GM12891 (cell line): Measurements from ENCODE around the gene ASTN2.

Experiments used
- DNase-seq: peaks from one replicate; pipeline ENCODE4 v3.0.0; 2011; ENCODE audit warnings: low spot score; ENCODE audit not compliant: insufficient read length
- FAIRE-seq: peaks from 2 replicates; lab custom pipeline; 2011; peaks lifted over from hg19 to GRCh38; lab: Jason Lieb, UNC
- PAX5 ChIP-seq: IDR thresholded peaks from 2 replicates; pipeline ENCODE4 v1.6.1; 2011; ENCODE audit warnings: low read length, moderate library complexity, mild to moderate bottlenecking; ENCODE audit not compliant: insufficient read depth, severe bottlenecking
- POLR2A ChIP-seq: IDR thresholded peaks from 2 replicates; pipeline ENCODE4 v1.6.1; 2011; ENCODE audit warnings: low read depth, low read length, control low read depth
- POLR2AphosphoS5 ChIP-seq: IDR thresholded peaks from 2 replicates; pipeline ENCODE4 v1.6.1; 2011; ENCODE audit warnings: low read depth, low read length, control low read depth
- POU2F2 ChIP-seq: IDR thresholded peaks from 2 replicates; pipeline ENCODE4 v1.6.1; 2011; ENCODE audit warnings: low read depth, mild to moderate bottlenecking, control low read depth, low read length, moderate library complexity
- SPI1 ChIP-seq: IDR thresholded peaks from 2 replicates; pipeline ENCODE4 v1.6.1; 2011; ENCODE audit warnings: low read depth, low read length, control low read depth
- TAF1 ChIP-seq: IDR thresholded peaks from 2 replicates; pipeline ENCODE4 v1.6.1; 2011; ENCODE audit warnings: low read depth, low read length, control low read depth

Gene ASTN2

DNA sequence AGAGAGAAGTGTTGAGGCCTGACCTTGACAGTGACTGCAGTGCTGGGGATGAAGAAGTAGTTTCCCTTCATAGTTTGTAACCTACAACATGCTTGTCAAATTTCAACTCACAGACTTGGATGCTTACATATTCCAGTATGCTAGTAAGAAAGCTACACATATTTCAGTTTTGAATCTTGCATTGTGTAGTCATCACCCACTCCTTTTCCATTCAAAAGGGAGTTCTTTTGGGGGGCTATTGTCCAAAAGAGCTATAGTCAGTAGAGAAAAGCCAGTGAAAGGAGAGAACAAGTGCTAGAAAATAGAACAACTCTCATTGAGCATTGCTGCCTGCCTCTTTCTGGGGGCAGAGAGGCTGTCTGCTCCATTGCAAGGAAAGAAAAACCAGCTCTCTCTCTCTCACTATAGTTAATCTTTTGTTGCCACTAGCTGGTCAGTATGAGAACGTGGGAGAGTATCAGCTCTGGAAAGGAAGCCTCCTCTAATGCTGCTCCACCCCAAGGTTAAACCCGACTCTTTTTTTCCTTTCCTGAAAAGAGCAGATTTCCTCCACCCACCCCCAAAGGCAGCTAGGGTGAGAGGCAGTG, 7.3 kb downstream of the ASTN2 start:
- no peak for DNase-seq
- TF ChIP-seq PAX5: no peak
- no peak for TF ChIP-seq POLR2A
- TF ChIP-seq POU2F2: no peak
- no peak for TF ChIP-seq POLR2AphosphoS5
- TF ChIP-seq SPI1: no peak
- no peak for TF ChIP-seq TAF1
- FAIRE-seq: no peak

GRCh38 chr9:117405950-117406705, 8.7 kb downstream of the ASTN2 start:
- DNase-seq (no peak), FAIRE-seq (no peak)
- no peak for TF ChIP-seq POLR2A
- no peak for TF ChIP-seq PAX5
- no peak for TF ChIP-seq TAF1
- no peak for TF ChIP-seq POLR2AphosphoS5
- TF ChIP-seq SPI1: no peak
- no peak for TF ChIP-seq POU2F2

DNA sequence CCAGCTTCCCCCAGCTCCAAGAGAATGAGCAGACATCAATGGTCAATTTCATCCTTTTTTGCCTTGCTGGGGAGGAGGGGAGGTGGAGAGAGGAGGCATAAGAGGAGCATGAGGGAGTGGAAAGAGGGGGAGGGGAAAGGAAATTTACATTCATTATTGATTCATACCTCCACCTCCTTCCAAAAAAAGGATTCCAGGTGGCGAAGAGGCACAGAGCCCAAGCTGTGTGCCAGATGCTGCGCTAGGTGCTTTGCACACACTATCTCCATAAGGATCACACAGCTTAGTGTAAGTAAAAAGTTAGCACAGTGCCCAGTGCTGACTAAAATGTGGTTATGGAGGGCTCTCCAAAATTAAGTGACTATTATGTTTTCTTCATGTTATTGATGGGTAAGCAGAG, 11.0 kb downstream of the ASTN2 start:
- TF ChIP-seq PAX5: no peak
- TF ChIP-seq SPI1: no peak
- no peak for TF ChIP-seq POU2F2
- TF ChIP-seq POLR2A: no peak
- no peak for TF ChIP-seq POLR2AphosphoS5
- no peak for TF ChIP-seq TAF1
- FAIRE-seq (no peak), DNase-seq (no peak)

DNA sequence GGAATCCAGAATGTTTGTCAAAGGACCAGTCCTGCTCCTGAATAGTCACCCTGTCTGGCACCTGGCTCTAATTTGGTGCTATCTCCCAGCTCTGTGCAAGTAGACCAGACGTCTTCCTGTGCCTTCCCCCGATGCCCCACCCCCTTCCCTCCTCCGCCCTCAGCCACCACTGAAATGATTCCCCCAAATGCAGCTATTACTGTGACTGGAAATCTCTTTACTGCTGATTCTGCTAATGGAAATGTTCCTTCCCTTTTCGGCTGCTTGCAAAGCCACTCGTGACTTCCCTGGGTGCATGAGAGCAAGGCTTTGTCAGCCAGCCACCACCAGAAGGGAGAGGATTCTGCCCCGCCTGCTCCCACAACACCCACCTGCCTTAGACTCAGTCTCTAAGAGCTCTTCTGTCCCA, 11.4 kb downstream of the ASTN2 start:
- DNase-seq: no peak
- FAIRE-seq: no peak
- TF ChIP-seq TAF1 (no peak), POU2F2 (no peak), POLR2AphosphoS5 (no peak), PAX5 (no peak), POLR2A (no peak), SPI1 (no peak)

DNA sequence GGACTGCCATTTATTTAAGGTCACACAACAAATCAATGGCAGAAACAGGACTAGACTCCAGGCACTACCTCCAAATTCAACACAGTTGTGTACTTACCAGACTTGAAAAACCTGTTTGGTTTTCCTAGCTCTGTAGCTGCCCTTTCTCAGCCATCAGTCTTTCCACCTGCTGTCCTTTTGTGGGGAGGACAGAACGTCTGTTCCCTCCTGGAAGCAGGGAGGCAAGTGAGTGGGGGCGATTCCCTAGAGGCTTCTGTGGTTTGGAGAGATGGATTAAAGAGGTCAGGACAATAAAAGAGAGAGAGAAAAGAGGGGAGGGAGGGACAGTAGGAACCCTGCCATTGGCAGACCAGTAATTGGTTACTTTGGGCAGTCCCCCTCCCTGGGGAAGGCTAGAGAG, 14.7 kb downstream of the ASTN2 start:
- no peak for TF ChIP-seq SPI1
- TF ChIP-seq TAF1: no peak
- TF ChIP-seq PAX5: no peak
- no peak for TF ChIP-seq POLR2AphosphoS5
- TF ChIP-seq POLR2A: no peak
- no peak for TF ChIP-seq POU2F2
- FAIRE-seq (no peak), DNase-seq (no peak)

DNA sequence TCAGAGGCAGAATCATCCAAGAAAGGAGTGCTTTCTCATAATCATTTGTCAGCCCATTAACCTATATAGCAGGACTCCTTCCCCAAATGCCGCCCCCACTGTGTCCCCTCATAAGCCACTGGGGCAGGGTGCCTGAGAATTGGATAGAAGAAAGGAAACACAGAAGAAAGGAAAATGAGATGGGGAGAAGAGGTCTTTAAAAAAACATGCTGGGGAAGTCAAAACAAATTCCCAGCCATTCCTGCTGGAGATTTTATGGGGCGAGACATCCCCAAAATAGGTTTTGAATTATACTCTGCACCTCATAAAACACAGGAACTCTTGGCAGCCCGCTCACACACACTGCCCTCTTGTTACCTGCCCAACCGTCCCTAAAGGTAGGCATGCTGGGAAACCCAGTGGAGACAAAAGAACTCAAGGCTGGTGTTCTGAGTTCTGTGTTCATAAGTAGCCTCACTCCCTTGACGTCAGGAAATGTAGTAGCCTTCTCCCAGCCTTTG, 19.7 kb downstream of the ASTN2 start:
- no peak for FAIRE-seq

DNA sequence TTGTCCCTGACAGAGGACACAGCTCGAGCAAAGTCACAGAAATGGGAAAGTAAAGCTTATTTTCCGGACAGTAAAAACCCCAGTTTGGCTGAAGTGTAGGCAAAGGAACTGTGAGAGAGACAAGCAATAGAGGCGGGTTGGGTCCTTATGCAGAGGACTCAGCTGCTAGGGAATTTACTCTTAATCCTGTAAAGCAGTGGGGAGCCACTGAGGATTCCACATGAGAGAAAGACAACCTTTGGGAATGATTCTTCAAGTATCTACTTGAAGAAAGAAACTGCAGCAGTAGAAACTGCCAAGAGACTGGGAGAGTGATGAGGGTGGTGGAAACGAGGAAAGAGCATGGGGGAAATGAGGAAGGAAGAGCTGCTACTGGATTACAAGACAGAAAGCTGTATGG, 20.2 kb downstream of the ASTN2 start:
- TF ChIP-seq TAF1 (no peak), SPI1 (no peak), POU2F2 (no peak), POLR2AphosphoS5 (no peak), PAX5 (no peak), POLR2A (no peak)
- no peak for FAIRE-seq
- no peak for DNase-seq

More for the DNA sequence above, 19.7 kb downstream of the ASTN2 start:
- DNase-seq: no peak
- no peak for TF ChIP-seq POLR2A
- TF ChIP-seq POLR2AphosphoS5: no peak
- TF ChIP-seq PAX5: no peak
- no peak for TF ChIP-seq POU2F2
- no peak for TF ChIP-seq TAF1
- no peak for TF ChIP-seq SPI1

DNA sequence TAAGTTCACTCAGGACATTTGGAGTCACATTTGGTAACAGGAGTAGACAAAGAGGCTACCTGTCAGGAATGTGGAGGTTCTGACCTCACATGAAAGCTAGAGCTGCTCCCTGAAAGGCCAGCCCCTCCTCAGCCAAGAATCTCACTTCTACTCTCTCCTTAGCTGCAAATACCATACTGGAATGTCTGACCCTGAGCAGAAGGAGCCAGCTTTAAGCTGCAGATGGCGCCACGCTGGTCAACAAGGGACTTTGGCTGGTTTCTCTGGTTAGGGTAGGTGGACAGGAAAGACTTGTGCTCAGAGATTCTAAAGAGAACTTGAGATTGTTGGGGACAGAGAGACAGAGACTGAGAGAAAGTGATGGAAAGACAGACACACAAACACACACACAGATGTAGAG, 21.9 kb downstream of the ASTN2 start:
- no peak for TF ChIP-seq TAF1
- FAIRE-seq (no peak), DNase-seq (no peak)

DNA sequence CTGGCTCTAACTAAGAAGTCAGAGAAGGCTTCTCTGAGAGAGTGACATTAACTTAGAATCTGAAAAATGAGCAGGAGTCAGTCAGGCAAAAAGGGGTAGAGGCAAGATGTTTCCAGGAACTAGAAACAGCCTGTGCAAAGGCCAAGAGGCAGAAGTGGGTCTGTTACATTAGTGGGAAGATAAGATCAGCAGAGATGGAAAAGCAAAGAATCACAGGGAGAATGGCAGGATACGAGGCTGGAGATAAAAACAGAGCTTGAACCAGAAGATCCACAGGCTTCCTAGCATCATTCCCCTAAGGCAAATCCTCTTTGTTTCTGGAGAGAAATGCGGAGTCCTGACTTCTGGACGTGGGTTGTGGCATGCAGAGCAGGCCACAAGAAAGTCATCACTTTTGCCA, 27.4 kb downstream of the ASTN2 start:
- FAIRE-seq (no peak), DNase-seq (no peak)
- TF ChIP-seq POLR2A (no peak), SPI1 (no peak), PAX5 (no peak), TAF1 (no peak), POU2F2 (no peak), POLR2AphosphoS5 (no peak)

DNA sequence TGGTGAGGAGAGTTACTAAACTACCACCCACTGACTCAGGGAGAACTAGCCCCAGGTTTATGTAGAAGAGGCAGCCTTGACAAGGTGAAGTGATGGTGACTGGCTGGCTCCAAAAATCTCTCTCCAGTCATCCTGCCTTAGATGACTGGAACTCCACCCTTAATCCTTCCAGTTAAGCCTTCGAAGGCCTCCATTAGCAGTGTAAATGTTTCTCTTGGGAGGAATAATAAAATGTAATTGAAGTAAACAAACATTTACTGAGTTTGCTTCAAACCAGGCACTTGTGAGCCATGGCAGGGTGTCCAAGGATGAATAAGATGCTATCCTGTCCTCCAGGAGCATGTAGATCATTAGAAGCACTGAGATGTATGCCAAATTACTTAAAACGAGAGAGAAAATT, 35.5 kb downstream of the ASTN2 start:
- TF ChIP-seq POLR2A (no peak), SPI1 (no peak), TAF1 (no peak), PAX5 (no peak), POU2F2 (no peak), POLR2AphosphoS5 (no peak)
- FAIRE-seq: no peak

More for the DNA sequence above, 35.5 kb downstream of the ASTN2 start:
- DNase-seq: no peak
